Vagina (tissue), 2 donors: ENCODE data around the gene ZNF296. TPM values are rescaled to one million over a fixed set of nuclear protein-coding genes. Genes with fewer than 3 reads are reported as not detected.

Source experiments
- DNase-seq, 2 donors: peaks; one replicate each; pipeline ENCODE4 v3.0.0-alpha.2; 2017; ENCODE audit errors: extremely low spot score in 2 of 2
- H3K27ac ChIP-seq: fragments of 200-600 bp; sonication (generic); one replicate; pipeline ENCODE4 v1.5.1; 2019
- H3K27me3 ChIP-seq: fragments of 200-600 bp; sonication (generic); one replicate; pipeline ENCODE4 v1.5.1; 2019
- H3K36me3 ChIP-seq, 2 donors: fragments of 200-600 bp; sonication (generic); one replicate each; pipeline ENCODE4 v1.5.1; 2017 to 2019
- H3K4me1 ChIP-seq: fragments of 200-600 bp; sonication (generic); one replicate; pipeline ENCODE4 v1.5.1; 2019
- H3K4me3 ChIP-seq, 2 donors: fragments of 200-600 bp; sonication (generic); 1 replicate in 1 of 2; 2 replicates in 1 of 2; pipeline ENCODE4 v1.5.1; 2016 to 2019
- H3K9me3 ChIP-seq: fragments of 200-600 bp; sonication (generic); one replicate; pipeline ENCODE4 v1.5.1; 2019
- POLR2A ChIP-seq, 2 donors: fragments of 450-650 bp; IDR thresholded peaks; one replicate each; pipeline ENCODE4 v1.6.1; 2017; ENCODE audit warnings: antibody characterized with exemption in 2 of 2, mild to moderate bottlenecking in 2 of 2, moderate library complexity in 2 of 2
- POLR2AphosphoS5 ChIP-seq, 2 donors: sonication (generic); formaldehyde crosslinking; IDR thresholded peaks; one replicate each; pipeline ENCODE4 v1.9.0; 2017; ENCODE audit warnings: antibody characterized with exemption in 2 of 2, mild to moderate bottlenecking in 2 of 2, low read depth in 1 of 2; ENCODE audit not compliant: insufficient read depth in 1 of 2
- intact Hi-C: fragments of 100-400 bp; cut with DNase I; formaldehyde crosslinking; loops from one replicate; pipeline ENCODE4 v1.15.1; 2023
- total RNA-seq: library from RNA; depleted of rRNA; stranded (reverse); fragments of >200 nt; gene quantifications from one replicate; pipeline ENCODE4 v1.2.3, GENCODE V29; 2016
- TF ChIP-seq, protein P1 (sequence below), 3 experiments: fragments of 450-650 bp in 2 of 3; fragments of 200-600 bp in 1 of 3; sonication (generic) in 1 of 3; IDR thresholded peaks; one replicate each; pipeline ENCODE4 v1.5.1; 2017 to 2019; ENCODE audit warnings: antibody characterized with exemption in 3 of 3, mild to moderate bottlenecking in 2 of 3, moderate library complexity in 2 of 3

Gene ZNF296
- total RNA-seq, 1 donor from 2014 or later: 5.6 TPM

DNA sequence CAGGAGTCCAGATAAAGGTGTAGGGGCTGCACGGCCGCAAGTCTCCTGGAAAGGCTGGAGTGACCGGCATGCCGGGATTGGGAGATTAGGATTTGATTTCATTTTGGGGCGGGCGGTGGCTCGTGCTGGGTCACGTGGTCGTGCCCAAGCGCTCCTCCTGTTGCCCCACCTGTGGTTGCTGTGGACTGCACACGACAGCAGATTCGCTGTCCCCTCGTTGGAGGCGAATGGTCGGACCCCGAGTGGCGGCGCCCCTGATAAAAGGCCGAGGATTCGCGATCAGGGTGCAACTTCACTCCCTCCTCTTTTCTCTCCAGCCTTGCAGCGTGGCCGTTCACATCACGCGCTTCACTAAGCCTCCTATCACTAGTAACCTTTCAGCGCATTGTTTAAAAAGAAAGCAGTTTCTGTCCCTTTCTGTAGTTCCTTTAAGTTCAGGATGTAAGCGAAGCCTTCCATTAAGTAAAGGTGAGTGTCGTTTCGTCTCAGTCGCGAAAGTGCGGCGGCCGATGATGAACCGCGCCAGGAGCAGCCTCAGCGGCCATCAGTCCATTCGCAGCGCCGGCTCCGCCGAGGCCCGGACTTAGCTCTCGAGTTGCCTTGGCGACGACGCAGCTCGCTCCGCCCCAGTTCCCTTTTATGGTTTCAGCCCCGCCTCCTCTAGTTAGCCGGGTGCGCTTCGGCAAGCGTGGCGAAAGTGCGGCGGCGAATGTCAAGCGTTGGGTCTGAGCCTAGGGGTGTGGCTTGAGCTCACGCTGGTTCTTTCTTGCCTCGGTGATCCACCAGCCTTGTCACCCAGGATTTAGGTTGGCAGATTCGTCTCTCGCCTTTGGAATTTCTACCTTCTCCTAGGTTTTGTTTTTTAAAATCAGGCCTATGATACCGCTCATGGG lies 15.0 kb upstream of the ZNF296 start:
- intact Hi-C loops: loop anchor here (5.0 kb wide), 1 partner anchor 199 kb away; the partner anchor contains the start of gene TOMM40
- Histone ChIP-seq H3K36me3 (peaks cover 0 to 20% of the 10 kb centered on the region in 2 donors), H3K27ac (peak overlapping the region; percentile 85), H3K4me1 (peaks cover 37% of the 10 kb centered on the region), H3K9me3 (no peaks in the 10 kb centered on the region), H3K27me3 (no peaks in the 10 kb centered on the region), H3K4me3 (peak overlapping the region; percentile 74 to 95)
- DNase-seq: peak; percentile 95 to 98
- TF ChIP-seq POLR2AphosphoS5 (IDR thresholded peaks at IDR 0.05; ENCODE audit: insufficient read depth in 1 of 2, low read depth in 1 of 2) (peak; percentile 81 to 95), POLR2A (IDR thresholded peaks at IDR 0.05) (no peak)
- TF ChIP-seq, protein P1, sequence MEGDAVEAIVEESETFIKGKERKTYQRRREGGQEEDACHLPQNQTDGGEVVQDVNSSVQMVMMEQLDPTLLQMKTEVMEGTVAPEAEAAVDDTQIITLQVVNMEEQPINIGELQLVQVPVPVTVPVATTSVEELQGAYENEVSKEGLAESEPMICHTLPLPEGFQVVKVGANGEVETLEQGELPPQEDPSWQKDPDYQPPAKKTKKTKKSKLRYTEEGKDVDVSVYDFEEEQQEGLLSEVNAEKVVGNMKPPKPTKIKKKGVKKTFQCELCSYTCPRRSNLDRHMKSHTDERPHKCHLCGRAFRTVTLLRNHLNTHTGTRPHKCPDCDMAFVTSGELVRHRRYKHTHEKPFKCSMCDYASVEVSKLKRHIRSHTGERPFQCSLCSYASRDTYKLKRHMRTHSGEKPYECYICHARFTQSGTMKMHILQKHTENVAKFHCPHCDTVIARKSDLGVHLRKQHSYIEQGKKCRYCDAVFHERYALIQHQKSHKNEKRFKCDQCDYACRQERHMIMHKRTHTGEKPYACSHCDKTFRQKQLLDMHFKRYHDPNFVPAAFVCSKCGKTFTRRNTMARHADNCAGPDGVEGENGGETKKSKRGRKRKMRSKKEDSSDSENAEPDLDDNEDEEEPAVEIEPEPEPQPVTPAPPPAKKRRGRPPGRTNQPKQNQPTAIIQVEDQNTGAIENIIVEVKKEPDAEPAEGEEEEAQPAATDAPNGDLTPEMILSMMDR (IDR thresholded peaks at IDR 0.05): peak in 2 of 3 experiments; percentile 1 to 19

DNA sequence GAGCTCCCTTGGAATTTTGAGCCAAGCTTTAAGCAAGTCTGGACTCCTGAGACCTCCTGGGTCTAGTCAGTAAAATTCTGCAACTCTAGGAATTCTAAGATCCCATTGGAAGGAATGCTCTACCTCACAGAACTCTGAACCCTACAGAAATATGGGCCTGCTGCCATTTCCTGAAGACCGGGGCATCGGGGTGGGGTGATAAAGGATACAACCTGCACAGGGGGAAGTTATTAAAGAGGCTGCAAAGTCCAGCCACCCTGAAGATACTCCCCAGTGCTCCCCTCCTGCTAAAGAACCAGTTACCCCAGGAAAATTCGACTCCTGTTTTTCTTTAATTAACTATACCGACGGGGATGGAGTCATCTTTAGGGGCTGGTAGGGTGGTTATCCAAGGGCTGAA lies 14.3 kb upstream of the ZNF296 start:
- no peak overlapping the region for H3K27ac ChIP-seq

GRCh38 chr19:45090034-45090433 lies 13.8 kb upstream of the ZNF296 start:
- no peaks in the 10 kb centered on the region for H3K9me3 ChIP-seq
- intact Hi-C loops: loop anchor here (5.0 kb wide), 1 partner anchor 198 kb away; the partner anchor contains the start of gene TOMM40
- peaks cover 25% of the 10 kb centered on the region for H3K4me1 ChIP-seq
- no peak for DNase-seq
- peaks cover 0 to 20% of the 10 kb centered on the region in 2 donors for H3K36me3 ChIP-seq
- TF ChIP-seq POLR2AphosphoS5 (IDR thresholded peaks at IDR 0.05; ENCODE audit: insufficient read depth in 1 of 2, low read depth in 1 of 2): no peak
- no peak for TF ChIP-seq POLR2A (IDR thresholded peaks at IDR 0.05)
- TF ChIP-seq, protein P1 (IDR thresholded peaks at IDR 0.05): no peak
- H3K27me3 ChIP-seq: no peaks in the 10 kb centered on the region
- H3K4me3 ChIP-seq: no peak overlapping the region
- no peak overlapping the region for H3K27ac ChIP-seq

More for the DNA sequence above, 14.3 kb upstream of the ZNF296 start:
- no peak for DNase-seq
- peaks cover 0 to 20% of the 10 kb centered on the region in 2 donors for H3K36me3 ChIP-seq
- H3K9me3 ChIP-seq: no peaks in the 10 kb centered on the region
- H3K27me3 ChIP-seq: no peaks in the 10 kb centered on the region
- intact Hi-C loops: loop anchor here (5.0 kb wide), 1 partner anchor 198 kb away; the partner anchor contains the start of gene TOMM40
- H3K4me1 ChIP-seq: peaks cover 31% of the 10 kb centered on the region
- TF ChIP-seq POLR2A (IDR thresholded peaks at IDR 0.05) (no peak), POLR2AphosphoS5 (IDR thresholded peaks at IDR 0.05; ENCODE audit: insufficient read depth in 1 of 2, low read depth in 1 of 2) (no peak)
- TF ChIP-seq, protein P1 (IDR thresholded peaks at IDR 0.05): no peak
- H3K4me3 ChIP-seq: peak overlapping the region; percentile 74 to 95

DNA sequence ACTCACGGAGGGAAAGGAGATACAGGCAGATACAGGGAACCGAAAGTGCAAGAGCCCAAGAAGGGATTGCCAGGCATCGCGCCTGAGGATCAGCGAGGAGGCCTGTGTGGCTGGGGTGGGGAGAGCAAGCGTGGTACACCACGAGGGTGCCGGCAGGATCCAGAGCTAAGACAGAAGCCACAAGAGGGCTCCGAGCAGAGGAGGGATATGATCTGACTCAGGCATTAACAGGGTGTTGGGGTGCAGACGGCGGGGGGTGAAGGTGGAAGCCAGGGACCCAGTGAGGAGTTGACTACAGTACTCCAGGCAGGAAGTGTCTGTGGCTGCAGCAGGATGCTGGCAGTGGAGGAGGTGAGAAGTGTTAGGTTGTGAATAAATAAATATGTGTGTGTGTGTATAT lies 11.3 kb upstream of the ZNF296 start:
- H3K9me3 ChIP-seq: no peaks in the 10 kb centered on the region
- TF ChIP-seq, protein P1 (IDR thresholded peaks at IDR 0.05): no peak
- TF ChIP-seq POLR2AphosphoS5 (IDR thresholded peaks at IDR 0.05; ENCODE audit: insufficient read depth in 1 of 2, low read depth in 1 of 2): no peak
- TF ChIP-seq POLR2A (IDR thresholded peaks at IDR 0.05): no peak
- H3K27me3 ChIP-seq: no peaks in the 10 kb centered on the region
- H3K36me3 ChIP-seq: peaks cover 0 to 20% of the 10 kb centered on the region in 2 donors
- DNase-seq: no peak
- no peak overlapping the region for H3K4me3 ChIP-seq
- peaks cover 9% of the 10 kb centered on the region for H3K4me1 ChIP-seq
- intact Hi-C loops: no loop called here
- no peak overlapping the region for H3K27ac ChIP-seq
